Trophoblast cell (in vitro differentiated cells and primary cell): Measurements from ENCODE around the gene SLC12A3. TPM values are rescaled to one million over a fixed set of nuclear protein-coding genes. Genes with fewer than 3 reads are reported as not detected.

Source experiments
- DNase-seq, 2 donors: peaks; one replicate each; pipeline ENCODE4 v3.0.0-alpha.2; 2016
- H2AFZ ChIP-seq: 2 replicates; pipeline ENCODE4 v1.6.1; 2013; ENCODE audit warnings: low read length, moderate library complexity, mild to moderate bottlenecking; ENCODE audit not compliant: insufficient read depth, poor library complexity
- H2AK5ac ChIP-seq: 2 replicates; pipeline ENCODE4 v1.6.1; 2013; ENCODE audit warnings: mild to moderate bottlenecking, low read length
- H2BK120ac ChIP-seq: 2 replicates; pipeline ENCODE4 v1.6.1; 2013; ENCODE audit warnings: low read length, mild to moderate bottlenecking, moderate library complexity; ENCODE audit not compliant: insufficient read depth, poor library complexity
- H2BK12ac ChIP-seq: 2 replicates; pipeline ENCODE4 v1.6.1; 2013; ENCODE audit warnings: mild to moderate bottlenecking, low read length, moderate library complexity
- H2BK5ac ChIP-seq: 2 replicates; pipeline ENCODE4 v1.6.1; 2013; ENCODE audit warnings: low read length, low read depth, moderate library complexity, mild to moderate bottlenecking; ENCODE audit not compliant: poor library complexity
- H3K14ac ChIP-seq: 2 replicates; pipeline ENCODE4 v1.6.1; 2013; ENCODE audit warnings: mild to moderate bottlenecking, low read length
- H3K18ac ChIP-seq: 2 replicates; pipeline ENCODE4 v1.6.1; 2013; ENCODE audit warnings: mild to moderate bottlenecking, low read length
- H3K23ac ChIP-seq: 2 replicates; pipeline ENCODE4 v1.6.1; 2013; ENCODE audit warnings: low read length
- H3K27ac ChIP-seq: 2 replicates; pipeline ENCODE4 v1.5.1; 2013; ENCODE audit warnings: low read depth, mild to moderate bottlenecking, inconsistent platforms, low read length, moderate library complexity
- H3K27me3 ChIP-seq: 2 replicates; pipeline ENCODE4 v1.6.1; 2013; ENCODE audit warnings: inconsistent platforms, mild to moderate bottlenecking, low read length, moderate library complexity; ENCODE audit not compliant: insufficient read depth
- H3K36me3 ChIP-seq, 2 experiments: 1 replicate in 1 of 2; 2 replicates in 1 of 2; pipeline ENCODE4 v1.6.1; 2013; ENCODE audit warnings: low read length in 2 of 2, mild to moderate bottlenecking in 2 of 2, moderate library complexity in 1 of 2; ENCODE audit not compliant: insufficient read depth in 2 of 2, control insufficient read depth in 1 of 2
- H3K4ac ChIP-seq: 2 replicates; pipeline ENCODE4 v1.6.1; 2013; ENCODE audit warnings: low read depth, mild to moderate bottlenecking, low read length, moderate library complexity
- H3K4me1 ChIP-seq, 2 experiments: 1 replicate in 1 of 2; 2 replicates in 1 of 2; pipeline ENCODE4 v1.6.1; 2013; ENCODE audit warnings: low read length in 2 of 2, mild to moderate bottlenecking in 2 of 2, moderate library complexity in 1 of 2; ENCODE audit not compliant: insufficient read depth in 2 of 2, control insufficient read depth in 1 of 2
- H3K4me2 ChIP-seq: 2 replicates; pipeline ENCODE4 v1.6.1; 2013; ENCODE audit warnings: inconsistent platforms, mild to moderate bottlenecking, low read length, moderate library complexity
- H3K4me3 ChIP-seq: 2 replicates; pipeline ENCODE4 v1.5.1; 2013; ENCODE audit warnings: mild to moderate bottlenecking, low read depth, low read length, inconsistent platforms
- H3K79me1 ChIP-seq: one replicate; pipeline ENCODE4 v1.6.1; 2013; ENCODE audit warnings: low read length
- H3K79me2 ChIP-seq: 2 replicates; pipeline ENCODE4 v1.6.1; 2013; ENCODE audit warnings: low read length, mild to moderate bottlenecking; ENCODE audit not compliant: control insufficient read depth, insufficient read depth, poor library complexity
- H3K9ac ChIP-seq: 2 replicates; pipeline ENCODE4 v1.6.1; 2013; ENCODE audit warnings: mild to moderate bottlenecking, low read length
- H3K9me3 ChIP-seq: 2 replicates; pipeline ENCODE4 v1.6.1; 2013; ENCODE audit warnings: low read depth, mild to moderate bottlenecking, control low read depth, inconsistent platforms, low read length; ENCODE audit not compliant: insufficient read depth
- H4K12ac ChIP-seq: 2 replicates; pipeline ENCODE4 v1.6.1; 2013; ENCODE audit warnings: low read depth, mild to moderate bottlenecking, low read length, moderate library complexity
- H4K8ac ChIP-seq: 2 replicates; pipeline ENCODE4 v1.6.1; 2013; ENCODE audit warnings: low read depth, mild to moderate bottlenecking, low read length, moderate library complexity
- H4K91ac ChIP-seq: one replicate; pipeline ENCODE4 v1.6.1; 2013; ENCODE audit warnings: low read depth, mild to moderate bottlenecking, low read length, moderate library complexity
- WGBS: extraction: QIAGEN DNeasy Blood & Tissue Kit; methylation state at CpG from one replicate; pipeline ENCODE4 v1.1.7; 2013; ENCODE audit warnings: missing lambda C conversion rate; ENCODE audit not compliant: insufficient read length, insufficient coverage; ENCODE audit errors: extremely low coverage; 5-methylcytosine and 5-hydroxymethylcytosine counted together
- polyA plus RNA-seq: library from polyadenylated mRNA; stranded (reverse); fragments of 200-250 nt; gene quantifications from 2 replicates; pipeline ENCODE4 v1.2.3, GENCODE V29; 2013

Gene SLC12A3, protein sequence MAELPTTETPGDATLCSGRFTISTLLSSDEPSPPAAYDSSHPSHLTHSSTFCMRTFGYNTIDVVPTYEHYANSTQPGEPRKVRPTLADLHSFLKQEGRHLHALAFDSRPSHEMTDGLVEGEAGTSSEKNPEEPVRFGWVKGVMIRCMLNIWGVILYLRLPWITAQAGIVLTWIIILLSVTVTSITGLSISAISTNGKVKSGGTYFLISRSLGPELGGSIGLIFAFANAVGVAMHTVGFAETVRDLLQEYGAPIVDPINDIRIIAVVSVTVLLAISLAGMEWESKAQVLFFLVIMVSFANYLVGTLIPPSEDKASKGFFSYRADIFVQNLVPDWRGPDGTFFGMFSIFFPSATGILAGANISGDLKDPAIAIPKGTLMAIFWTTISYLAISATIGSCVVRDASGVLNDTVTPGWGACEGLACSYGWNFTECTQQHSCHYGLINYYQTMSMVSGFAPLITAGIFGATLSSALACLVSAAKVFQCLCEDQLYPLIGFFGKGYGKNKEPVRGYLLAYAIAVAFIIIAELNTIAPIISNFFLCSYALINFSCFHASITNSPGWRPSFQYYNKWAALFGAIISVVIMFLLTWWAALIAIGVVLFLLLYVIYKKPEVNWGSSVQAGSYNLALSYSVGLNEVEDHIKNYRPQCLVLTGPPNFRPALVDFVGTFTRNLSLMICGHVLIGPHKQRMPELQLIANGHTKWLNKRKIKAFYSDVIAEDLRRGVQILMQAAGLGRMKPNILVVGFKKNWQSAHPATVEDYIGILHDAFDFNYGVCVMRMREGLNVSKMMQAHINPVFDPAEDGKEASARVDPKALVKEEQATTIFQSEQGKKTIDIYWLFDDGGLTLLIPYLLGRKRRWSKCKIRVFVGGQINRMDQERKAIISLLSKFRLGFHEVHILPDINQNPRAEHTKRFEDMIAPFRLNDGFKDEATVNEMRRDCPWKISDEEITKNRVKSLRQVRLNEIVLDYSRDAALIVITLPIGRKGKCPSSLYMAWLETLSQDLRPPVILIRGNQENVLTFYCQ
- polyA plus RNA-seq: 0.11 TPM in 2 replicates

DNA sequence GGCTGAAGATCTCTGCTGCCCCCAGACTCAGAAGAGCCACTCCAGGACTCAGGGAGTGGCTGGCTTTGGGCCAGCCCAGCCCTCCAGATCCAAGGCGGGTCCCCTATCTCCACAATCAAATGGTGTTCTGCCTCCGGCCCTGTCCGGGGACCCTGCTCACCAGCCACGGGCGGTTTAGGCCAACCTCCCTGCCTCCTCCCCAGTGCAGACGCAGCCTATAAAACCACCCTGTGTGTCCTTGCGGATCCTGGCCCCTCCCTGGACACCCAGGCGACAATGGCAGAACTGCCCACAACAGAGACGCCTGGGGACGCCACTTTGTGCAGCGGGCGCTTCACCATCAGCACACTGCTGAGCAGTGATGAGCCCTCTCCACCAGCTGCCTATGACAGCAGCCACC, at the start of gene SLC12A3:
Gene SLC12A3 (plus strand): TSS at position 248 of the 400 bp plus-strand sequence. CDS start 29 bp downstream, at position 277.
- Histone ChIP-seq H3K4me3 (no peak within 1 kb of the TSS), H2AK5ac (no peak within 1 kb of the TSS), H2AFZ (no peak within 1 kb of the TSS), H3K36me3 (no peaks in the 10 kb centered on the region), H4K8ac (no peak within 1 kb of the TSS), H3K27ac (no peak within 1 kb of the TSS), H2BK12ac (no peak within 1 kb of the TSS), H3K9ac (no peak within 1 kb of the TSS), H4K12ac (no peak within 1 kb of the TSS), H3K14ac (no peak within 1 kb of the TSS), H3K4me1 (peaks cover 7 to 17% of the 10 kb centered on the region in 2 experiments), H3K79me1 (peaks cover 4% of the 10 kb centered on the region), H2BK5ac (no peak within 1 kb of the TSS), H4K91ac (no peak within 1 kb of the TSS), H3K79me2 (no peaks in the 10 kb centered on the region), H3K27me3 (no peaks in the 10 kb centered on the region), H3K4ac (no peak within 1 kb of the TSS), H3K18ac (no peak within 1 kb of the TSS), H2BK120ac (no peak within 1 kb of the TSS), H3K4me2 (no peak within 1 kb of the TSS), H3K9me3 (no peaks in the 10 kb centered on the region), H3K23ac (no peak within 1 kb of the TSS)
- no CpG with 5 or more reads among the region's 12 CpGs for WGBS
- DNase-seq: no peak

DNA sequence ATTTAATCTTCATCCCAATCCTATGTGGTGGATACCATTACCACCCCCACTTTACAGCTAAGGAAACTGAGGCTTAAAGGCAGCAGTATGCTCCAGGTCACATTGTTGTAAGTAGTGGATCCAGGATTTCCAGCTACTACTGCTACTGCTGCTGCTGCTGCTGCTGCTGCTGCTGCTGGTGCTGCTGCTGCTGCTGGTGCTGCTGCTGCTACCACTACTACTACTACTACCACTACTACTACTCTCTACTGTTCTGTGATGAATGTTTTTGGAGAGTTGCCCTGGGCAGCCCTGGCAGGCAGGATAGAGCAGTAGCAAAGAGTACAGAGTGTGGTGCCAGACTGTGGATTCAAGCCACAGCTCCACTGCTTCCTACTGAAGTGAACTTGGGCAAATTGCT, 49.3 kb upstream of the SLC12A3 start:
- Histone ChIP-seq H3K23ac (no peak overlapping the region), H3K79me1 (peaks cover 9% of the 10 kb centered on the region), H3K4ac (peak overlapping the region; percentile 7), H2AK5ac (no peak overlapping the region), H3K18ac (peak overlapping the region; percentile 1), H3K79me2 (no peaks in the 10 kb centered on the region), H2BK120ac (no peak overlapping the region), H3K4me1 (peaks cover 6 to 16% of the 10 kb centered on the region in 2 experiments), H3K36me3 (peaks cover 2 to 3% of the 10 kb centered on the region in 2 experiments), H3K9ac (no peak overlapping the region), H4K12ac (no peak overlapping the region), H4K91ac (peak overlapping the region; percentile 8), H3K4me2 (peak overlapping the region; percentile 29), H2AFZ (no peak overlapping the region), H2BK5ac (no peak overlapping the region), H3K27me3 (no peaks in the 10 kb centered on the region), H4K8ac (no peak overlapping the region), H3K14ac (no peak overlapping the region), H2BK12ac (no peak overlapping the region), H3K9me3 (no peaks in the 10 kb centered on the region), H3K27ac (no peak overlapping the region), H3K4me3 (no peak overlapping the region)
- no peak for DNase-seq

DNA sequence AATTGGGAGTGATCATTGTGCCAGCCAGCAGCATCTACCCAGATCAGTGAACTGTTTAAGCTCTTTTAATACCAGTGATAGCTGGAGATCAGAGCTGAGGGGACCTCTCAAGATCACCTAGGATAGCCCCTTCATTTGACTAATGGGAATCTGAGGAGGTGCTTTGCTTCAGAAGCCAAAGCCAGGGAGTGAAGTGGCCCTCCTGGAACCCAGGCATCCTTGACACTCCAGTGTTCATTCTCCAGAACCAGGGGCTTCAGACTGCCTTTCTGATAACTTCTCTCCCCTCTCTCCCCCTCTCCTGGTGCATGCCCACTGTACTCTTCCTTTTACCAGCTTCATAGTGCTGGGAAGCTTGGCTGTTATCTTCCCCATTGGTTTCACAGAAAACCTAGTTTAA, 48.0 kb upstream of the SLC12A3 start:
- H3K27ac ChIP-seq: no peak overlapping the region
- H3K23ac ChIP-seq: no peak overlapping the region
- no peak overlapping the region for H2BK5ac ChIP-seq
- peaks cover 5 to 14% of the 10 kb centered on the region in 2 experiments for H3K36me3 ChIP-seq
- H2BK120ac ChIP-seq: peak overlapping the region; percentile 24
- no peaks in the 10 kb centered on the region for H3K27me3 ChIP-seq
- H3K4me1 ChIP-seq: peaks cover 6 to 16% of the 10 kb centered on the region in 2 experiments
- H2BK12ac ChIP-seq: no peak overlapping the region
- peak overlapping the region; percentile 64 for H3K18ac ChIP-seq
- no peak overlapping the region for H3K9ac ChIP-seq
- H3K79me2 ChIP-seq: no peaks in the 10 kb centered on the region
- no peak overlapping the region for H3K4me2 ChIP-seq
- no peak overlapping the region for H3K4me3 ChIP-seq
- H4K8ac ChIP-seq: no peak overlapping the region
- no peak for DNase-seq
- H4K91ac ChIP-seq: no peak overlapping the region
- no peak overlapping the region for H2AK5ac ChIP-seq
- H2AFZ ChIP-seq: no peak overlapping the region
- peaks cover 9% of the 10 kb centered on the region for H3K79me1 ChIP-seq
- H3K9me3 ChIP-seq: no peaks in the 10 kb centered on the region
- no peak overlapping the region for H4K12ac ChIP-seq
- H3K14ac ChIP-seq: no peak overlapping the region
- H3K4ac ChIP-seq: no peak overlapping the region

DNA sequence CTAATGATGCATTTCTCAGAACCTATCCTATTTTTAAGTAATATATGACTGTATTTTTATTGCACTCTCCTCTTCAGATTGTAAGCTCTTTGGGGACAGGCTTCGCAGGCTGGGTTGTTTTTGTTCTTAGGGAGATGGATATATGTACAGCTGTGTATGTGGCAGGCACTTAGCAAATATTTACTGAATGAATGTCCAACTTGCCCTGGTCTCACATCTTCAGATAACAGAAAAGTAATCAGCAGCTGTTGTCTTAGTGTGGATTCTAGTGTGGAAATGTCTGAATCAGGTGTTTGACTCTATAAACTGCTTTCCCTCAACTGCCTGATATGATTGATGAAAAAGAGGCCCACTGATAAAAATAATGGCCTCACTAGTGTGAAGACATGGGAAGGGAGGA, 47.1 kb upstream of the SLC12A3 start:
- no peak overlapping the region for H2AFZ ChIP-seq
- no peak overlapping the region for H4K8ac ChIP-seq
- peaks cover 6 to 14% of the 10 kb centered on the region in 2 experiments for H3K4me1 ChIP-seq
- H3K36me3 ChIP-seq: peaks cover 7 to 18% of the 10 kb centered on the region in 2 experiments
- H4K12ac ChIP-seq: no peak overlapping the region
- H3K9ac ChIP-seq: no peak overlapping the region
- no peak overlapping the region for H3K14ac ChIP-seq
- no peak overlapping the region for H2BK12ac ChIP-seq
- no peak overlapping the region for H3K4ac ChIP-seq
- no peak overlapping the region for H2AK5ac ChIP-seq
- peaks cover 9% of the 10 kb centered on the region for H3K79me1 ChIP-seq
- H3K79me2 ChIP-seq: no peaks in the 10 kb centered on the region
- WGBS: no CpG with 5 or more reads among the region's 1 CpG
- H3K4me3 ChIP-seq: no peak overlapping the region
- no peak overlapping the region for H3K23ac ChIP-seq
- no peak overlapping the region for H3K4me2 ChIP-seq
- H3K27ac ChIP-seq: no peak overlapping the region
- H4K91ac ChIP-seq: no peak overlapping the region
- H3K27me3 ChIP-seq: no peaks in the 10 kb centered on the region
- H2BK120ac ChIP-seq: no peak overlapping the region
- H3K9me3 ChIP-seq: no peaks in the 10 kb centered on the region
- DNase-seq: peak in 1 of 2 donors; percentile 13
- H3K18ac ChIP-seq: no peak overlapping the region
- no peak overlapping the region for H2BK5ac ChIP-seq
